Upper lobe of left lung (tissue), 6 donors: ENCODE results near the gene RANBP3L. TPM values are rescaled to one million over a fixed set of nuclear protein-coding genes. Genes with fewer than 3 reads are reported as not detected.

ENCODE experiments used
- ATAC-seq, 2 donors: fragments of 200-7000 bp; cut with Tn5 transposase; one replicate each; pipeline ENCODE4 v1.9.1; 2022; ENCODE audit warnings: mild to moderate bottlenecking in 2 of 2, moderate library complexity in 2 of 2; ENCODE audit not compliant: low FRiP score in 2 of 2
- DNase-seq, 2 donors: peaks; one replicate each; pipeline ENCODE4 v3.0.0-alpha.2; 2019 to 2020
- H3K27ac ChIP-seq, 4 donors: fragments of 200-600 bp; sonication (generic); one replicate each; pipeline ENCODE4 v1.5.1; 2016 to 2019
- H3K27me3 ChIP-seq, 4 donors: fragments of 200-600 bp; sonication (generic); one replicate each; pipeline ENCODE4 v1.5.1; 2017 to 2019
- H3K36me3 ChIP-seq, 4 donors: fragments of 200-600 bp; sonication (generic); one replicate each; pipeline ENCODE4 v1.5.1; 2016 to 2019
- H3K4me1 ChIP-seq, 4 donors: fragments of 200-600 bp; sonication (generic); one replicate each; pipeline ENCODE4 v1.5.1; 2018 to 2019
- H3K4me3 ChIP-seq, 4 donors: fragments of 200-600 bp; sonication (generic); one replicate each; pipeline ENCODE4 v1.5.1; 2017 to 2019; ENCODE audit warnings: mild to moderate bottlenecking in 2 of 4, moderate library complexity in 1 of 4
- H3K9me3 ChIP-seq, 4 donors: fragments of 200-600 bp; sonication (generic); one replicate each; pipeline ENCODE4 v1.5.1; 2018 to 2019
- CTCF ChIP-seq, 6 experiments: fragments of 450-650 bp in 4 of 6; fragments of 200-600 bp in 2 of 6; sonication (generic) in 2 of 6; IDR thresholded peaks; one replicate each; pipeline ENCODE4 v1.5.1; 2016 to 2019; ENCODE audit warnings: antibody characterized with exemption in 6 of 6
- EP300 ChIP-seq, 4 donors: sonication (generic); formaldehyde crosslinking; IDR thresholded peaks; one replicate each; pipeline ENCODE4 v1.5.1; 2017; ENCODE audit warnings: antibody characterized with exemption in 4 of 4, control low read depth in 2 of 4
- POLR2A ChIP-seq, 4 donors: fragments of 450-650 bp; IDR thresholded peaks; one replicate each; pipeline ENCODE4 v1.5.1; 2016 to 2017; ENCODE audit warnings: antibody characterized with exemption in 4 of 4, mild to moderate bottlenecking in 2 of 4
- POLR2AphosphoS5 ChIP-seq, 2 donors: sonication (generic); formaldehyde crosslinking; IDR thresholded peaks; one replicate each; pipeline ENCODE4 v1.5.1; 2017; ENCODE audit warnings: antibody characterized with exemption in 2 of 2
- WGBS, 2 donors: methylation state at CpG; one replicate each; pipeline ENCODE4 v1.1.5; 2017 to 2018; 5-methylcytosine and 5-hydroxymethylcytosine counted together
- total RNA-seq, 6 donors: library from RNA; depleted of rRNA in 4 of 6; stranded (reverse); fragments of >200 nt in 4 of 6; gene quantifications; one replicate each; pipeline versions ENCODE4 v1.1.0 to v1.2.1, GENCODE V29; 2016 to 2021
- donor health status: DM: no; HTN: no; CAD: no; lungs with moderate emphysema.
- donor health status: DM: no; HTN: yes; CAD: no; lungs with severe emphysema.

Gene RANBP3L
- total RNA-seq, 6 donors from 2014 or later, result 1.1 to 4.6 (median 2.8) TPM

DNA sequence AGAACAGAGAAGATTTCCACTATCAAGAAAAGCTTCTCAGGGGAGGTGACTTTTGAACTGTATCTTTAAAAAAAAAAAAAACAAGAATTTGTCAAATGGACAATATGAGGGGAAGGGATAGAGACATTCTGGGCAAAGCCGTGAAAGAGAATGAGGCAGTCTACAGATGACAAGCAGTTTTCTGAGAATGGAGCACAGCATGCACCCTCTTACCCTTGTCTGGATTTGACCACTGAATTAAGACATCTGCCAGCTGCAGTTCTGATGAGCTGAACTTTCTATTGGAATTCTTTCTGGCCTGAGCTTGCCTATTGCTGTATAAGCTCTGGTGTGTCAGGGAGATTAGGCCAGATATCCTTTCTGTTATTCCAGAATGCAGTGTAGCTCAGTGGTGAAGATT, 10.3 kb upstream of the RANBP3L start:
- TF ChIP-seq CTCF (IDR thresholded peaks at IDR 0.05), result no peak
- TF ChIP-seq EP300 (IDR thresholded peaks at IDR 0.05), result no peak
- TF ChIP-seq POLR2AphosphoS5 (IDR thresholded peaks at IDR 0.05), result no peak
- TF ChIP-seq POLR2A (IDR thresholded peaks at IDR 0.05), result no peak
- no peaks in the 10 kb centered on the region for H3K36me3 ChIP-seq
- no peaks in the 10 kb centered on the region for H3K9me3 ChIP-seq
- H3K4me3 ChIP-seq, result no peak overlapping the region
- WGBS, 2 donors, result 27 to 89% methylated on average over 1 of the region's 1 CpG
- H3K4me1 ChIP-seq, result no peaks in the 10 kb centered on the region
- DNase-seq, result no peak
- ATAC-seq, result no peak
- H3K27ac ChIP-seq, result no peak overlapping the region
- H3K27me3 ChIP-seq, result no peaks in the 10 kb centered on the region

DNA sequence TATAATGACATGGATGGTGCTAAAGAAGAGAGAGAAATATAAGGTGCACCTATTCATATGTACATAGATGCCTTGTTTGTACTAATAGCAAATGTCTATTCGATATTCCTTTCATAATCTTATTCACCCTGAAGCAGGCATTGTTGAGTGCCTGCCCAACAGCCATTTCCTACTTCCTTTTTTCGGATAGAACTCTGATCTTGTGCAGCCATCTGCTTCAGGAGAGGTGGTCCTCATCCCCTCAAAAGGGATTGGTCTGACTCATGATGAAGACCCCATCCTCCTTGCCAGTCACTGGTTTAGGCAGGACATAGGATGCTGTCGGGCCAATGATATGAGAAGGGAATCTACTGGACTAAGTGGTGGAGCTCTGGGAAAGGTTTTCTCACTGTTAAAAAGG, 8.4 kb upstream of the RANBP3L start:
- Histone ChIP-seq H3K36me3 (no peaks in the 10 kb centered on the region), H3K4me1 (peaks cover 0 to 5% (median 2%) of the 10 kb centered on the region in 4 donors), H3K9me3 (no peaks in the 10 kb centered on the region), H3K27ac (no peak overlapping the region), H3K27me3 (no peaks in the 10 kb centered on the region), H3K4me3 (no peak overlapping the region)
- WGBS, 2 donors, result 66 to 69% methylated on average over 3 of the region's 3 CpGs
- TF ChIP-seq EP300 (IDR thresholded peaks at IDR 0.05) (no peak), POLR2AphosphoS5 (IDR thresholded peaks at IDR 0.05) (no peak), POLR2A (IDR thresholded peaks at IDR 0.05) (no peak), CTCF (IDR thresholded peaks at IDR 0.05) (no peak)
- ATAC-seq (no peak), DNase-seq (no peak)

DNA sequence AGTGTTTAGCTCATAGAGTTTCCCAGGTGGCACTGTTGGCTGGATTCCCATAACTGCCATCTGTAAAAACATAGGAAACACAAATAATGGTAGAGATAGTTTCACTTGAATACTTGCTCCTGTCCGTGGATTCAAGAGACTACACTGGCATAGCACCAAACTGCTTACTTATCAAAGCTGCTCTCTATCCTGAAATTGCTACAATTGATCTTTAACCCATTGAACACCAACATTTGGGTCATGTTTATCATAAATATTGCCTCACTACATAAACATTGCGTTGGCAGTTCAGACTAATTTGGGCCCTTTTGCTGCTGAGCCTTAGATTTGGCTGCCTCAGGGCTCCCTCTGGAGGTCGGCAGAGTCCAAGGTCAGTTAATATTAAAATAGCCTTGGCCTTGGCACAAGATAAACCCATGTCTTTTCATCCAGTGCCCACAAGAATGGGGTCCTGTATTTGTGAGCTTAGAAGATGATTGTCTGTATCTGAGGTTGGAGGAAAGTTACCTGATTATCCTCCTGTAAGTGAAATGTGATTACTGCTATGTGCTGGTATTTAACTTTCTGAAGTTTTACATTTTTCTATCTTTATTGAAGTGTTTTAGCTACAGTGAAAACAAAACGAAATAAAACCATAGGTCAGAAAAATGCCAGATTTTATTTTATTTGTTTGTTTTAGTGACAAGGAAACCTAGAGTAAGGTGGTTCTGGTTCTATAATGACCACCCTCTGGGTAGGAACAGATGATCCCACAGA, 4.0 kb upstream of the RANBP3L start:
- no peaks in the 10 kb centered on the region for H3K36me3 ChIP-seq
- 17 to 33% methylated on average over 4 of the region's 4 CpGs for WGBS, 2 donors
- H3K27me3 ChIP-seq, result no peaks in the 10 kb centered on the region
- TF ChIP-seq EP300 (IDR thresholded peaks at IDR 0.05), result no peak
- peak in 5 of 6 experiments; percentile 53 to 71 (median 64) for TF ChIP-seq CTCF (IDR thresholded peaks at IDR 0.05)
- DNase-seq (peak in 1 of 2 donors; percentile 41), ATAC-seq (peak in 1 of 2 donors; percentile 79)
- no peak overlapping the region for H3K4me3 ChIP-seq
- no peak overlapping the region for H3K27ac ChIP-seq
- peaks cover 4 to 15% (median 9%) of the 10 kb centered on the region in 4 donors for H3K4me1 ChIP-seq
- no peaks in the 10 kb centered on the region for H3K9me3 ChIP-seq

DNA sequence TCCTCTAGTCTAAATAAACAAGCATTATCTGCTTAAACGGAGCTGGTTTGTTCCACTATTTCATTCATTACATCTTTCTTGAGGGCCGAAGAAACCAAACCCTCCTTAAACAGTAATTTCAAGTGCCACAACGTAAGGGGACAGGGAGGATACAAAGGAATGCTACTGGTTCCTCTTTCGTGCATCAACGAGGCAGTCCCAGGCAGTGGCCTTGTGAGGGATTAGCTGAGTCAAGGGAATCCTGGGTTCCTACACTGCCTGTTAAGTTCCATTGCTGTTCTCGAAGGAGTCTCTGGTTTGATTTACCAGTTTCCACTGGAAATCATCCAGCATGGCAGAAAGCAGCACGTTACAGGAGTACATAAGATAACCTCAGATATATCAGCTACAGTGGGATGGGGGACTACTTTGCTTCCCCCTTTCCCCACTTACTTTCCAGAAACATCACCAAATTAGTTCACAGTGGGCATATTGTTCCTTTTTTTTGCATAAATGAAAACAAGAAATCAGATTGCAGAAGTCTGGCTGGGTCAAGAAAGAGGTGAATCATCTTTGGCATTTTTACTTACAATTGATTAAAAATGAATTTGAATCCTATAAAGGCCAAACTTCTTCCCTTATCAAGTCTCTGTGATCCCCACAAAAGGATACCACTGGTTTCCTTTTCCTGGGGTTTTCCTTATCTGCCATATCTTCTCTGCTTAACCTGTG, 2.5 kb upstream of the RANBP3L start:
- DNase-seq, result no peak
- Histone ChIP-seq H3K9me3 (no peaks in the 10 kb centered on the region), H3K27ac (no peak overlapping the region), H3K36me3 (no peaks in the 10 kb centered on the region), H3K4me1 (peaks cover 4 to 16% (median 9%) of the 10 kb centered on the region in 4 donors), H3K4me3 (no peak overlapping the region), H3K27me3 (no peaks in the 10 kb centered on the region)
- TF ChIP-seq CTCF (IDR thresholded peaks at IDR 0.05) (no peak), EP300 (IDR thresholded peaks at IDR 0.05) (no peak), POLR2A (IDR thresholded peaks at IDR 0.05) (no peak), POLR2AphosphoS5 (IDR thresholded peaks at IDR 0.05) (no peak)
- 69 to 72% methylated on average over 7 of the region's 7 CpGs for WGBS, 2 donors
- no peak for ATAC-seq
